ENCODE results near the gene CNTNAP5.

- TF ChIP-seq RAD21 (IDR thresholded peaks at IDR 0.05): no peak
- TF ChIP-seq CTCF (IDR thresholded peaks at IDR 0.05; ENCODE audit: low read depth, low read length, missing input control): no peak
- no peak for TF ChIP-seq YY1 (IDR thresholded peaks at IDR 0.05)
These were observed 464.6 kb downstream of the CNTNAP5 start for GRCh38 chr2:124489686-124490085.
